Body of pancreas (tissue), 4 donors: ENCODE results near the gene CD151. TPM values are rescaled to one million over a fixed set of nuclear protein-coding genes. Genes with fewer than 3 reads are reported as not detected.

ENCODE experiments used
- ATAC-seq: fragments of 150-250 bp; one replicate; pipeline ENCODE4 v1.9.1; 2016
- DNase-seq, 4 donors: peaks; one replicate each; pipeline ENCODE4 v3.0.0-alpha.2; 2019
- H3K27ac ChIP-seq, 4 donors: fragments of 200-600 bp; sonication (generic); 1 replicate in 3 of 4; 2 replicates in 1 of 4; pipeline versions ENCODE4 v1.5.1 to v1.6.1; 2016 to 2019; ENCODE audit warnings: mild to moderate bottlenecking in 1 of 4, mixed read lengths in 1 of 4, moderate library complexity in 1 of 4
- H3K27me3 ChIP-seq, 2 donors: fragments of 200-600 bp; sonication (generic); one replicate each; pipeline ENCODE4 v1.6.0; 2016; ENCODE audit warnings: mild to moderate bottlenecking in 1 of 2
- H3K36me3 ChIP-seq, 2 donors: fragments of 200-600 bp; sonication (generic); replicated peaks in 1 of 2; 2 replicates each; pipeline ENCODE4 v1.5.1; 2016; ENCODE audit warnings: low read depth in 2 of 2; ENCODE audit not compliant: insufficient read depth in 1 of 2
- H3K4me1 ChIP-seq: fragments of 200-600 bp; sonication (generic); one replicate; pipeline ENCODE4 v1.6.0; 2016
- H3K4me3 ChIP-seq, 2 donors: fragments of 200-600 bp; sonication (generic); 1 replicate in 1 of 2; 2 replicates in 1 of 2; pipeline ENCODE4 v1.5.1; 2016 to 2019
- H3K9me3 ChIP-seq, 3 donors: fragments of 200-600 bp; sonication (generic); 1 replicate in 2 of 3; 2 replicates in 1 of 3; pipeline ENCODE4 v1.5.1; 2016
- CTCF ChIP-seq, 7 experiments: fragments of 450-650 bp in 4 of 7; fragments of 200-600 bp in 3 of 7; sonication (generic) in 3 of 7; IDR thresholded peaks; one replicate each; pipeline ENCODE4 v1.5.1; 2016 to 2019; ENCODE audit warnings: antibody characterized with exemption in 7 of 7
- POLR2A ChIP-seq, 3 donors: fragments of 450-650 bp; IDR thresholded peaks; one replicate each; pipeline ENCODE4 v1.6.1; 2016; ENCODE audit warnings: antibody characterized with exemption in 3 of 3, mild to moderate bottlenecking in 2 of 3
- WGBS, 2 donors: methylation state at CpG; one replicate each; pipeline ENCODE4 v1.1.5; 2017; 5-methylcytosine and 5-hydroxymethylcytosine counted together
- intact Hi-C: fragments of 100-400 bp; cut with DNase I; formaldehyde crosslinking; loops from one replicate; pipeline ENCODE4 v1.15.1; 2023
- total RNA-seq, 2 donors: library from RNA; depleted of rRNA; stranded (reverse); fragments of >200 nt; gene quantifications; one replicate each; pipeline ENCODE4 v1.1.0, GENCODE V29; 2016

The CD151 gene
- total RNA-seq, 2 donors from 2014 or later, result 152 to 282 TPM

DNA sequence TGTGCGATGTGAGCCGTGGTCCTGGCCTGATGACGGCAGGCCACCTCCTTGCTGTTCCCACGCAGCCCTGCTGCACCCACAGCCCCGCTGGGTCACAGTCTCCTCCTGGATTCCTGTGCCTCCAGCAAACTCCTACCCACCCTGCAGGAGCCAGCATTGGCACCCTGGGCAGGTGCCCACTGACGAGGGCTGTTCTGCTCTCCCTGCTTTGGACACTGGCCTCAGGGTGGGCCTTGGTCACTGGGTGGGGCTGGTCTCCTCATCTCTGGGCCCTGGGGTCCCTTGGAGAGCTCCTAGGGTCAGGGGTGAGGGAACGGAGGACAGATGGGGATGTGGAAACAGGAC lies 22.6 kb downstream of the CD151 start:
- Histone ChIP-seq H3K27ac (no peak overlapping the region), H3K36me3 (no peaks in the 10 kb centered on the region), H3K27me3 (no peaks in the 10 kb centered on the region), H3K4me3 (no peak overlapping the region), H3K4me1 (peaks cover 17% of the 10 kb centered on the region), H3K9me3 (no peaks in the 10 kb centered on the region)
- TF ChIP-seq CTCF (IDR thresholded peaks at IDR 0.05), result no peak
- no peak for TF ChIP-seq POLR2A (IDR thresholded peaks at IDR 0.05)
- DNase-seq (no peak), ATAC-seq (no peak)
- intact Hi-C loops, result loop anchor here (5.0 kb wide), 1 partner anchor 182 kb away; the partner anchor contains the start of gene MUC6
- 86 to 97% methylated on average over 5 to 7 of the region's 7 CpGs for WGBS, 2 donors

GRCh38 chr11:855796-856195 lies 23.0 kb downstream of the CD151 start:
- no peaks in the 10 kb centered on the region for H3K27me3 ChIP-seq
- H3K4me3 ChIP-seq, result no peak overlapping the region
- WGBS, 2 donors, result 95% methylated on average over 11 of the region's 12 CpGs; no CpG with 5 or more reads in 1 of the 2 donors
- H3K36me3 ChIP-seq, result no peaks in the 10 kb centered on the region
- ATAC-seq (no peak), DNase-seq (no peak)
- TF ChIP-seq POLR2A (IDR thresholded peaks at IDR 0.05) (no peak), CTCF (IDR thresholded peaks at IDR 0.05) (no peak)
- intact Hi-C loops, result loop anchor here (5.0 kb wide), 1 partner anchor 182 kb away; the partner anchor contains the start of gene MUC6
- H3K27ac ChIP-seq, result no peak overlapping the region
- H3K9me3 ChIP-seq, result no peaks in the 10 kb centered on the region
- H3K4me1 ChIP-seq, result peaks cover 14% of the 10 kb centered on the region

- no peaks in the 10 kb centered on the region for H3K9me3 ChIP-seq
- intact Hi-C loops, result loop anchor here (5.0 kb wide), 1 partner anchor 181 kb away; the partner anchor contains the start of gene MUC6
- no peak overlapping the region for H3K27ac ChIP-seq
- DNase-seq (no peak), ATAC-seq (no peak)
- H3K36me3 ChIP-seq, result no peaks in the 10 kb centered on the region
- no peaks in the 10 kb centered on the region for H3K27me3 ChIP-seq
- WGBS, 2 donors, result 98 to 100% methylated on average over 3 to 7 of the region's 8 CpGs
- H3K4me1 ChIP-seq, result peaks cover 12% of the 10 kb centered on the region
- H3K4me3 ChIP-seq, result no peak overlapping the region
- TF ChIP-seq CTCF (IDR thresholded peaks at IDR 0.05) (no peak), POLR2A (IDR thresholded peaks at IDR 0.05) (no peak)
Observed at GRCh38 chr11:856397-856796, 23.6 kb downstream of the CD151 start.

DNA sequence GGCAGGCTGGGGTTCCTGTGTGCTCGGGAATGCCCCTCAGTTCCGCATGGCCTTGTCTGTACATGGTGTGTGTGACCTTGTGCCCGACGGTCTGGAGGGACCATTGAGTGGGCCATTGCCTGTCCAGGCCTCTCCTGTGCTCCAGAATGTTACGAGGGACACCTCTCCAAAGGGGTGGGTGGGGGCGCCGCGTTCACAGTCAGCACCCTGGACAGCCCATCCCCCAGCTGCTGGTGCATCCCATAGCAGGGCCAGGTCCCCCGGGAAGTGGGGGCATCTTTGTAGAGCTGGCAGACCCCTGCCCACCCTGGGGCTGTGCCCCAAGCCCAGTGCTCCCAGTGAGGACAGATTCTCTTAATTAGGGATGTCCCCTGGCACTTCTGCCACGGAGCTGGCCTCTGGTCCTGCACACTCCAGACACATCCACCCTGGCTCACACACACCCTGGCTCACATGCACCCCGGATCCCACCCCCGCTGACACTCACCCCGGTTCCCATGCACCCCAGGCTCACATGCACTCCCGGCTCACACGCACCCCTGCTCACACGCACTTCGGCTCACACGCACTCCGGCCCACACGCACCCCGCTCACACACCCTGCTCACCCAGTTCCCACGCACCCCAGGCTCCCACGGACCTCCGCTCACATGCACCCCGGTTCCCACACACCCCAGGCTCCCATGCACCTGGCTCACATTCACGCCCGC lies 25.5 kb downstream of the CD151 start:
- DNase-seq (no peak), ATAC-seq (no peak)
- intact Hi-C loops, result loop anchor here (5.0 kb wide), 1 partner anchor 179 kb away; the partner anchor contains the start of gene MUC6
- 78 to 85% methylated on average over 18 to 25 of the region's 27 CpGs for WGBS, 2 donors
- Histone ChIP-seq H3K4me3 (no peak overlapping the region), H3K36me3 (no peaks in the 10 kb centered on the region), H3K9me3 (no peaks in the 10 kb centered on the region), H3K4me1 (peaks cover 12% of the 10 kb centered on the region), H3K27me3 (no peaks in the 10 kb centered on the region), H3K27ac (no peak overlapping the region)
- TF ChIP-seq POLR2A (IDR thresholded peaks at IDR 0.05) (no peak), CTCF (IDR thresholded peaks at IDR 0.05) (no peak)
